ENCODE results near the gene SIN3B.
A peak's percentile ranks its signal among the peaks of the same experiment; 100 is the strongest.

SIN3B gene

DNA sequence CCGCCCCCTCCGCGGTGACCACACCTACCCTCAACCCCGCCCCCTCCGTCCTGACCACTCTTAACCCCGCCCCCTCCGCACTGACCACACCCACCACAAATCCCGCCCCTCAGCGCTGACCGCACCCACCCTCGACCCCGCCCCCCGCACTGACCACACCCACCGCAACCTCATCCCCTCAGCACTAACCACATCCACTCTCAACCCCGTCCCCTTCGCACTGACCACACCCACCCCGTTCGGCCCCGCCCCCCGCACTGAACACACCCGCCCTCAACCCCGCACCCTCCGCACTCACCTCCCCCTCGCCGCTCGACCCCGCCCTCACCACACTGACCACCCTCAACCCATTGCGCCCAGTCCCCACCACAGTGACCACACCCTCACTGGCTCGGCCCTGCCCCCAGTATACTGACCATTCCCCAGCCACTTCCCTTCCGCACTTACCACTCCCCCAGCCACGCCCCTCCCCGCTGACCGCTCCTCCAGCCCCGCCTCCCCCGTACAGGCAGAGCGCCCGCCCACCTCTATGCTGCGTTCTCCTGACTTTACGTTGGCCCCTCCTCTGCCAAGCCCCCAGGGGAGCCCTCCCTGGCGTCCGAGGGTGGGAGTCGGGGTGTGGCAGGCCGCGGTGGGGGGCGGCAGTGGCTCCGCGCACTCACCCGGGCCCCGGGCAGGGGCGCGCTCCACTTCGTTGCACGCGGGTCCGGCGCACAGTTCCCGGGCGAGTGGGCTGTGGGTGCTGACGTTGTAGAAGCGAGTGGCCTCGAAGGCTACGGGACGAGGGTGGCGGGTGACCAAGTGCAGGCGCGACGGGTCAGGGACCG, 68.0 kb downstream of the SIN3B start:
- CTCF ChIA-PET: no interaction called here
- TF ChIP-seq, protein P1, sequence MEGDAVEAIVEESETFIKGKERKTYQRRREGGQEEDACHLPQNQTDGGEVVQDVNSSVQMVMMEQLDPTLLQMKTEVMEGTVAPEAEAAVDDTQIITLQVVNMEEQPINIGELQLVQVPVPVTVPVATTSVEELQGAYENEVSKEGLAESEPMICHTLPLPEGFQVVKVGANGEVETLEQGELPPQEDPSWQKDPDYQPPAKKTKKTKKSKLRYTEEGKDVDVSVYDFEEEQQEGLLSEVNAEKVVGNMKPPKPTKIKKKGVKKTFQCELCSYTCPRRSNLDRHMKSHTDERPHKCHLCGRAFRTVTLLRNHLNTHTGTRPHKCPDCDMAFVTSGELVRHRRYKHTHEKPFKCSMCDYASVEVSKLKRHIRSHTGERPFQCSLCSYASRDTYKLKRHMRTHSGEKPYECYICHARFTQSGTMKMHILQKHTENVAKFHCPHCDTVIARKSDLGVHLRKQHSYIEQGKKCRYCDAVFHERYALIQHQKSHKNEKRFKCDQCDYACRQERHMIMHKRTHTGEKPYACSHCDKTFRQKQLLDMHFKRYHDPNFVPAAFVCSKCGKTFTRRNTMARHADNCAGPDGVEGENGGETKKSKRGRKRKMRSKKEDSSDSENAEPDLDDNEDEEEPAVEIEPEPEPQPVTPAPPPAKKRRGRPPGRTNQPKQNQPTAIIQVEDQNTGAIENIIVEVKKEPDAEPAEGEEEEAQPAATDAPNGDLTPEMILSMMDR (IDR thresholded peaks at IDR 0.05; ENCODE audit: insufficient read depth, low read length, missing control alignments): no peak
- H3K4me3 ChIP-seq (ENCODE audit: low read depth, low read length): peak overlapping the region; percentile 65
- POLR2A ChIA-PET: no interaction called here
- DNase-seq (ENCODE audit: low read depth, low spot score): peak; percentile 50

- TF ChIP-seq, protein P1 (IDR thresholded peaks at IDR 0.05; ENCODE audit: insufficient read depth, low read length, missing control alignments): no peak
- POLR2A ChIA-PET: no interaction called here
- H3K4me3 ChIP-seq (ENCODE audit: low read depth, low read length): peak overlapping the region; percentile 65
- no peak for DNase-seq (ENCODE audit: low read depth, low spot score)
- CTCF ChIA-PET: interaction anchor here (2.6 kb wide), 1 partner anchor 118 kb away, joined by 7 read pairs; no protein-coding TSS in a partner anchor
Observed at GRCh38 chr19:16897856-16898161, 68.6 kb downstream of the SIN3B start.

- ChIA-PET POLR2A (no interaction called here), CTCF (interaction anchor here (2.6 kb wide), 1 partner anchor 119 kb away, joined by 7 read pairs; no protein-coding TSS in a partner anchor)
- no peak for DNase-seq (ENCODE audit: low read depth, low spot score)
- TF ChIP-seq, protein P1 (IDR thresholded peaks at IDR 0.05; ENCODE audit: insufficient read depth, low read length, missing control alignments): no peak
- H3K4me3 ChIP-seq (ENCODE audit: low read depth, low read length): no peak overlapping the region
Observed at GRCh38 chr19:16898361-16899015, 69.3 kb downstream of the SIN3B start.

GRCh38 chr19:16899566-16900075, 70.4 kb downstream of the SIN3B start:
- CTCF ChIA-PET: interaction anchor here (1.2 to 2.6 kb wide), 2 partner anchors 120 to 129 kb away, joined by 4 to 7 read pairs; no protein-coding TSS in a partner anchor
- H3K4me3 ChIP-seq (ENCODE audit: low read depth, low read length): no peak overlapping the region
- POLR2A ChIA-PET: no interaction called here
- TF ChIP-seq, protein P1 (IDR thresholded peaks at IDR 0.05; ENCODE audit: insufficient read depth, low read length, missing control alignments): peak; percentile 51
- no peak for DNase-seq (ENCODE audit: low read depth, low spot score)

GRCh38 chr19:16901491-16902175, 72.4 kb downstream of the SIN3B start:
- TF ChIP-seq, protein P1 (IDR thresholded peaks at IDR 0.05; ENCODE audit: insufficient read depth, low read length, missing control alignments): no peak
- CTCF ChIA-PET: interaction anchor here (0.6 to 1.0 kb wide), 4 partner anchors 15 to 131 kb away, joined by 3 to 4 read pairs (median 3); no protein-coding TSS in a partner anchor
- H3K4me3 ChIP-seq (ENCODE audit: low read depth, low read length): no peak overlapping the region
- DNase-seq (ENCODE audit: low read depth, low spot score): no peak
- POLR2A ChIA-PET: no interaction called here

DNA sequence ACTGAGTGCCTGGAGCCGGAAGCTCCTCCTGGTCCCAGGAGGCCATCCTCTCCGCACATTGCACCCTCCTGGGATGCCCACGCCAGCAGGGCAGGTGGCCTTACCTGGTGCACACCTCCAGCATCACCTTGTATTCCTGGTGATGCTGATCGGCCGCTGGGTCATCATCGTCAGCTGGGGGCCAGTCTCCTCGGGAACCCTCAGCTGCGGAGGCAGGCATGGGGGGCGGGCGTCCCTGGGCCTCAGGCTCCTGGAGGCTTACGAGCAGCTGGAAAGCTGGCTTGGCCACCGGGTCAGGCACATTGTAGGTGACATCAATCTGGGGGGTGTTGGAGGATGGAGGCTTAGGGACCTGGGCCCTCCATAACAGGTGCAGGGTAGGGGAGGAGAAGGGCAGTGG, 73.3 kb downstream of the SIN3B start:
- TF ChIP-seq, protein P1 (IDR thresholded peaks at IDR 0.05; ENCODE audit: insufficient read depth, low read length, missing control alignments): no peak
- H3K4me3 ChIP-seq (ENCODE audit: low read depth, low read length): no peak overlapping the region
- CTCF ChIA-PET: no interaction called here
- DNase-seq (ENCODE audit: low read depth, low spot score): no peak
- POLR2A ChIA-PET: no interaction called here
